GDM1 (cell line): ENCODE data around the gene IMP4.

Experiments used
- DNase-seq: peaks from one replicate; lab custom pipeline; 2025; lab: John Stamatoyannopoulos, UW

The IMP4 gene

DNA sequence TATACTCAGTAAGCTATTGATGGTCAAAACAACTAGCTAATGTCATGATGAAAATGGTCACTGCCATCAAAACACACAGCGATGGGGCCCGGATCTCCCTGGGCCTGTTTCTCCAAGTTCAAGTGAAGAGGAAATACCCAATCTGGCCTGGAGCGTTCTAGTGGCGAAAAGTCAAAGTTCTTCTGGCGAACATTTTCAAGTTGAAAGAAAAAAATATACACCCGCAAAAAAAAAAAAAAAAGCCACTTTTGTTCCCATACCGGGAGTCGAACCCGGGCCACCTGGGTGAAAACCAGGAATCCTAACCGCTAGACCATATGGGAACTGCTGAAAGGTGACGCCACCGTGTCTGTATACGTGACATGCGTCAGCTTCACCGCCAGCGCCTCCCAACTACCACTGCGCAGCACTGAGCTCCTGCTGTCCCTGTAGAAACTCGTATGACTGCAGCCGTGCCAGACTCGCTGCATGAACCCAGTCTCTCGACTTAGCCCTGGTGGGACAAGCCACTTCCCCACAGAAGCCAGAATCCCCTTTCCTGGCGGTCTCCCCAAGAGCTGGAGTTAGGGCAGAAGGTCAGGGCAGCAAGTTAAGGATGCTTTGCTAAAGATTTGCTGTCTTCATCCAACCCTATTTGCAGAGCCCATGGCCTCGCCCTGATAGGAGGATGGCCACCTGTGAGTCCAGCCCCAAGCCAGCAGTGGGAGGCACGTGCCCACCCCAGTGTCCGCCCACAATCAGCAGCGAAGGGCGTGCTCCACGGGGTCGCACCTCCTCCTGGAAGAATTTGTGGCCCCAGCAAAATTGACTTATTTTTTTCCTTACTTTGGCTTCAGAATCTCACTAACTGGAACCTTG lies 5.6 kb upstream of the IMP4 start:
- DNase-seq: no peak

DNA sequence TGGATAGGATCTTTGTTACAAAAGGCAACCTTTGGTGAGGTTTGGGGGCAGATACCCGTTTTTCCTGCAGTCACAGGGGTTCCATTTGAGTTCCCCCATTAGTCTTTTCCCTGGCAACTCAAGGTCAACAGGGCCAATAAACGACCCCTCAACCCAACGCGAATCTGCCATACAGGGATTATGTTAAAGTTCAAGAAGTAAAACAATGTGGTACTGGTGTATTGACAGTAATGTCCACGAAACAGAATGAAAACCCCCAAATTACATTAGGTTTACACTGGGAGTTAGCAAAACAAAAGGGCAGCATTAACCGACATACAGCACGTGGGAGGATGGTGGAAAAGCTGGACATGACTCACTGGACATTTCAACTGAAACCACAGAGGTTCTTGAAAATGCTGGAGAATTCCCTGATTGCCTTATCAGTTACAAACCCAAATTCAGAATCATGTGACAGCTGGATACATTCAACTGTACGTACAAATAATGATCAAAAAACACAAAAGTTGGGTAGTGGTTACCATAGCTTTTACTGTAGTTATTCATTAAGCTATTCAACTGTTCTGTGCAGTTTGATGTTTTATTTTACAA lies 4.9 kb upstream of the IMP4 start:
- DNase-seq: no peak

DNA sequence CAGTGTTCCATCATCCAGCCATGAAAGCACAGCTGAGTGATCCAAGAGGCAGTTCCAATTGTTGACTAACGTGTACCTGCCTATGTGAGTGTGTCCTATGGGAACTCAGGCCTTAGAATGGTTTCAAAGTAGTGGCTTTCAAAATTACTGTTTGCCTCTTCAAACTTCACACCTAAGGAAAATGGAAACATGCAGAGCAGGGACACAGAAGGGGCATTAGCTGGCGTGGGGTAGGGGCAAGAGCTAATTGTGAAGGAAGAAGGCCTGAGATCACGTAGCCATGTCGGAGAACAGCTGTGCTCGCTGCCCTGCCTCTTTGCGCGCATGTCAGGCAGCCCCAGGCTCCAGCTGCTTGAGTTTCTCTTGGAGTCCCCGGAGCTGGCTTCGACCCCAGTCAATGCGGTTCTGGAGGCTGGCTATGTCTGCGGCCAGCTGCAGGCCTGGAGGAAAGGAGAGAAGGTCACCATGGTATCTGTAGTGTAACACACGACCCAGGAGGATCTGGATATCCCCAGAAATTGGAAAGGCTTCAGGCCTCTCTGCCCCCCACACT lies 3.8 kb upstream of the IMP4 start:
- DNase-seq: no peak

DNA sequence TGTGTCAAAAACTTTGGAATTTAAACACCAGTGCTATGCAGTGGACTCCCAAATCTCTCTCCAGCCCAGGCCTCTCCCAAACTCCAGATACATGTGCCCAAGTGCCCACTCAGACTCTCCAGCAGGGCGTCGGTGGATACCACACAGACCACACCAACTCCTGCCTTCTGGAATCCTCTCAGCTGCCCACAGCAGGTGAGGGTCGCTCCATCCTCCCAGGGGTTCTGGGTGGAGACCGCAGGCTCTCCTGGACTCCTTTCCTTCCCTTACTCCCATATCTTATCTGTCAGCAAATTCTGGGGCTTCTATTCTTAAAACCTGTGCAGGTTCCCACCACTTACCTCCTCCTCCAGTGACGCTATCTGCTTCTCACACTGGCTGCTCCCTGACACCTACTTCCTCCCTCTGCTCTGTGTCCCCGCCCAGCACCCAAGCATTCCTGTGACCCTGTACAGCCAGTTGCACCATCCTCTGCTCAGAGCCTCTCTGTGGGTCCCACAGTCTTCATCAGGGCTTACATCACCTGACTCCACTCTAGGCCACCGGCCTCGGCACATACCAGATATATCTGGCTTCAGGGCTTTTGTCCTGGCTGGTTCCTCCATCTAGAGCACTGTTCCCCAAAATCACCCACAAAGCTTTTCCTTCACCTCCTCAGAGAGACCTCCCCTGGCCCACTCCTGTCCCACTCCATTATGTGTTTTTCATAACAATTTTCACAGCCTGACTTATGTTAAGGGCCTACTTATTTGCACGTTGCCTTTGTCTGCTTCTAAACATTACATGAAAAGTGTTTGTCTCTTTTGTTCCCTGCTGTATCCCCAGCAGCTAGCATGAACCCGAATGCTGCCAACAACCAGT lies 2.6 kb upstream of the IMP4 start:
- DNase-seq: no peak

DNA sequence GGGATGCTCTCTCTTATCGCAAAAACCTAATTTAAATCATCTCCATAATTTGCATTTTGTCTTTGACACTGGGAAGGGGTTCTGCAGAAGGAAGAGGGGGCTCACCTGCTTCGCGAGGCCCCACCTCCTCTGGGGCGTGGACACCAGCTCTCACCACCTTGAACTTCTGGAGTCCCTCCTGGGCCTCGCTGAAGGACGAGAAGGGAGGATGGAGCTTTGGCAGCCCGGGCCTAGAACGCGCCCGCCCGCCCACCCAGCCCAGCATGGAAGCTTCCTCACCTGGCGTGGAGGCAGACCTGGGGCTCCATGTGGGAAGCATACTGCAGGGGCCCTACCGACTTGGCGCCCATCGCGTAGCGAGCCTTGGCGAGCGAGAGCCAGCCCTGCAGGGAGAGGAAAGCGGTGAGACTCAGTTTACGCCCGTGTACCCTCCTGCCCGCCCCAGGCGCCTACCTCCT lies 1.1 kb upstream of the IMP4 start:
- no peak for DNase-seq

DNA sequence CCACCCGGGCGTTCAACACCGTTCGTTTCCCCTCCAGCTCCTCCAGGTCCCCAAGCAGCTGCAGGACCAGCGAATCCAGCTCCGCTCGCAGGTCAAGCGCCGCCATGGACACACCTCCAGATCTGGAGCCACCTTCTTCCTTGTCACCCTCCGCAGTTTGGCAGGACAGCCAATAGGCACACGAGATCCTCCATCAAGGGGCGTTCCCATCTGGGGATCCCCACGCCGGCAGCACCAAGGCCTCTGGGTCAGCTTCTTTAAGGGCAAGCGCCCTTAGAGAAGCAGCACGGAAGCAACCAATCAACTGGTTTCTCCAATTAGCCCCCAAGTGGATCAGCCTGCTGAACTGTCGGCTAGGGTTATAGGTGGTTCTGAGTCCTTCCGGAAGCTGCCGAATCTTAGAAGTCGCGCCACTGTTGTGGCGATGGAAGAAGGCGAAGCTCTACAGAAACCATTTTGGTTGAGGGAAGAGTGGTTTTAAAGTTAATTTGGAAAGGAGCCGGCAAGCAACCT lies 621 bp upstream of the IMP4 start:
- peak; percentile 84 for DNase-seq

DNA sequence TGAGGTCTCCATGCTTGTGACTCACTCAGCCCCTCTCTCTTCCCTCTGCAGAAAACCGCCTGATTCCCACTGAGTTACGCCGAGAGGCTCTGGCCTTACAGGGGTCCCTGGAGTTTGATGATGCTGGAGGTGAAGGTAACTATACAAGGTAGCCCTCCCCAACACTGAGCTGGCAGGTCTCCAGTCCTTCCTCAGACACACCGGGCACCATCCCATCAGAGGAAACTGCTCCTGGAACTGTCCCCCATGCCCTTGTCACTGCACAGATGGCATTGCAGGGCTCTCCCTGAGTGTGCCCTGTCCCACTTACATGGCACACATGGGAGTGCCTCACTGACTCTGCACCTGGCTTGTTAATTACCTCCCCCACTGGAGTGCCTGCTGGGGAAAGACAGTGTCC lies 1.9 kb downstream of the IMP4 start:
- no peak for DNase-seq

DNA sequence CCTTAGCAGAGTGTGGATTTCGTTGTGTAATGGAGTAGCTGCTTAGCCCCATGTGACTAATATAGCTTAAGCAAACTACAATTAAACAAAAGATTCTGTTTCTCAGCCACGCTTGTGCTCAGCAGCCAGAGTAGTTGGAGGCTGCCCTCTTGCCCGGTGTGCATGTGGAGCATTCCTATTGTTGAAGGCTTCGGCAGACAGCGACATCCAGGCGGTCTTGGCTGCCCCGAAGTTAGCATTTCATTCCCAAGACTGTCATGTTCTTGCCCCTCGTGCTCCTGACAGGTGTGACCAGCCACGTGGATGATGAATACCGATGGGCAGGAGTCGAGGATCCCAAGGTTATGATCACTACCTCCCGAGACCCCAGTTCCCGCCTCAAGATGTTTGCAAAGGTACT lies 2.4 kb downstream of the IMP4 start:
- DNase-seq: no peak

DNA sequence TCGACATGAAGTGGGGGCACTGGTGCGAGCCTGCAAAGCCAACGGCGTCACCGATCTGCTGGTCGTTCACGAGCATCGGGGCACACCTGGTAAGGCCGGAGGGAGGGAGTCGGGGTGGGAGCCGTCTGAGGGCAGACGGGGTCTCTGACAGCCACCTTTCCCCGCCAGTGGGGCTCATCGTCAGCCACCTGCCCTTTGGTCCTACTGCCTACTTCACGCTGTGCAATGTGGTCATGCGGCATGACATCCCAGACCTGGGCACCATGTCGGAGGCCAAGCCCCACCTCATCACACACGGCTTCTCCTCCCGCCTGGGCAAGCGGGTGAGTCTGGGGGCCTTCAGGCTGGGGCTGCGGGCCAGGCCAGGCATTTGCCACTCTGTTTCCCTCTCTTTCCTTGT lies 2.9 kb downstream of the IMP4 start:
- no peak for DNase-seq

DNA sequence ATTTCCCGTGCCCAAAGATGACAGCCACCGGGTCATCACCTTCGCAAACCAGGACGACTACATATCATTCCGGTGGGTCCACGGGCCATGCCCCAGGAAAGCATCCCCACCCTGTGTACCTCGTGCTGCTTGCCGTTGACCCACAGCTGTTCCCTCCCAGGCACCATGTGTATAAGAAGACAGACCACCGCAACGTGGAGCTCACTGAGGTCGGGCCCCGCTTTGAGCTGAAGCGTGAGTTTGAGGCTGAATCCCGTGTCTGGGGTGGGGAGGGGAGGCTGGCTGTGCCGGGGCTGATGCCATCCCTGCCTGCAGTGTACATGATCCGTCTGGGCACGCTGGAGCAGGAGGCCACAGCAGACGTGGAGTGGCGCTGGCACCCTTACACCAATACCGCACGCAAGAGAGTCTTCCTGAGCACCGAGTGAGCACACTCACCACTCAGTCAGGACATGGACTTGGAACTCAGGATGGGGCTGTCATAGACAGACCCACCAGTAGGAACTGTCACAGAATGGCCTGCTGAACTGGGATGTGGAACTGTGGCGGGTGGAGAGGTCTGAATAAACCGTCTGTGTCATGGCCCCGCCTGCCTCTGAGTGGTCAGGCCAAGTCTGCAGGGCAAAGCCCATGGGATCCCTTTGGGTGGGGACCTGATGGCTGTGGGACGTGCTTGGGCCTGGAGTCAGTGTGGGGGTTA lies 3.5 kb downstream of the IMP4 start:
- no peak for DNase-seq

DNA sequence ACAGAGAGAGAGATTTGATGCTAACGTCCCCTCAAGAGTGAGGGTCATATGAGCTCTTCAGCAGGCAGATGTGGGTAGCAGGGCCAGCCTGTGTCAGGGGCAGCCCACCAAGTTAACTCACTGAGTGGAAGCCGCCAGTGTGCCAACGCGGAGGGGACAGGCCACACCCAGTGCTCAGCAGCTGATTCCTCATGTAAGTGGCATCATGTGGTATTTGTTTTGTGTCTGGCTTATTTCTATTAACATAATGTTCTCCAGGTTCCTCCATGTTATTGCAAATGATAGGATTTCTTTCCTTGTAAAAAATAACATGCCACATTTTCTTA lies 4.0 kb downstream of the IMP4 start:
- no peak for DNase-seq

DNA sequence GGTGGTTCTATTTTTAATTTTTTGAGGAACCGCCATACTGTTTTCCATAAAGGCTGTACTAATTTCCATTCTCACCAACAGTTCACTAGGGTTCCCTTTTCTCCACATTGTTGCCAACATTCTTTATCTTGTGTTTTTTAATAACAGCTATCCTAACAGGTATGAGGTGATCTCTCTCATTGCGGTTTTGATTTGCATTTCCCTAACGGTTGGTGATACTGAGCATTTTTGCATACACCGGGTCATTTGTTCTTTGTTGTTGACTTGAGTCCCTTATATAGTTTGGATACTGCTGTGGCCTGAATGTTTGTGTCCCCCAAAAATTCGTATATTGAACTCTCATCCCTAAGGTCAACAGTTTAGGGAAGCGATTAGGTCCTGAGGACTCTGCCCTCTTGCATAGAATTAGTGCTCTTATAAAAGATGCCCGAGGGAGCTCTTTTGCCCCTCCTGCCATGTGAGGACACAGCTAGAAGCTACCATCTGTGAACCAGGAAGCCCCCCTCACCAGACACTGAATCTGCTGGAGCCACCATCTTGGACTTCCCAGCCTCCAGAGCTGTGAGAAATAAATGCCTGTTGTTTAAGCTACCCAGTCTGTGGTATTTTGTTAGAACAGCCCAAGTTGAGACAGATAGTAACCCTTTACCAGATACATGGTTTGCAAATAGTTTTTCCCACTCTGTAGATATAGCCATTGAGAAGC lies 4.7 kb downstream of the IMP4 start:
- no peak for DNase-seq

DNA sequence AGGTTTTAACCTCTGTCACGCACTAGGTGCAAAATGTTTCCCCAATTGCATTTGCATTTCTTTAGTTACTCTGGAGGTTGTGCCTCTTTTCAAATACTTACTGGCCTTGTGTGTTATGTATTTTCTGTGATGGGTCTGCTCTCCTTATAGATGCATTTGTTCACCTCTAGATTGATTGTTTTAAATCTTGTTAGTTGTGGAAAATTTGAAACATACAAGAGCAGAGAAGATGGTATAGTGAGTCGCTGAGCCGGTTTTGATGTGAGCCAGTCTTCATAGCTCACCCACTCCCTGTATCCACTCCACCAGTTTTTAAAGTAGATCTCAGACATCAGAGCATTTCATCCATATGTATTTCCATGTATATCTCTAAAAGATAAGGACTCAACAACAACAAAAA lies 6.5 kb downstream of the IMP4 start:
- DNase-seq: no peak

DNA sequence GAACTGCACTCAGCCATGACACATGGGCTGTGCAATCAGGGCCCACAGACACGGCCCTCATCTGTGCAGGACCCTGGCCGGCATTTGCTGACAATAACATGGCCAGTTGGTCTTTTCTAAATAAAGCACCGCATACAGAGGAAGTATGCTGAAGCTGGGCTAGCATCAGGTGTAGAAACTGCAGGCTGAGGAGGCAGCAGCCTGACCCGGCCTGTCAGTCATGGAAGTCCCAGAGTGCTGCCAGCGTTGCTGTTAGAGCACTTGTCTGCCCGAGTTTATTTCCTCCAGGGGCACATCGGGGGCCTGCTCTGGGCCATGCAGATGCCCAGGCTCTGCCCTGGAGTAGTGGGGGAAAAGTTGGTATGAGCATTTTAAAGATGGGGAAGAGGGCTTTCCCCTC lies 9.0 kb downstream of the IMP4 start:
- no peak for DNase-seq

DNA sequence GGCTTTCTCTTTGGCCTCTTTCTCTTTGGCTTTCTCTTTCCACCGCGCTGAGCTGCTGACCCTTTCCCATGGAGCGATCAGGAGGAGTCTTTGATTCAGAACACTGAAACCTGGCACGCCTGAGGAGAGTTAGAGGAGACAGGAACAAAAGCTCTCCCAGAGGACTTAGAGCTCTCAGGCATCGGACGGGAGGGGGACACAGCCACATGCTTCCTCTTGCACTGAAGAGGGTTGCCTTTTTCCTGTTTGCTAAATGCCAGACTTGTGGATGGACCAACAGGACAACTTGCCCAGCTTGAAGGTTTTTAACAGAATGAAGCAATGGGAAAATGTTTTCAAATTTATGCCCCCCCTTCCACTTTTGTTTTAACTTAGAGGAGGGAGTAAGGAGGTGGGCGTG lies 9.5 kb downstream of the IMP4 start:
- no peak for DNase-seq

DNA sequence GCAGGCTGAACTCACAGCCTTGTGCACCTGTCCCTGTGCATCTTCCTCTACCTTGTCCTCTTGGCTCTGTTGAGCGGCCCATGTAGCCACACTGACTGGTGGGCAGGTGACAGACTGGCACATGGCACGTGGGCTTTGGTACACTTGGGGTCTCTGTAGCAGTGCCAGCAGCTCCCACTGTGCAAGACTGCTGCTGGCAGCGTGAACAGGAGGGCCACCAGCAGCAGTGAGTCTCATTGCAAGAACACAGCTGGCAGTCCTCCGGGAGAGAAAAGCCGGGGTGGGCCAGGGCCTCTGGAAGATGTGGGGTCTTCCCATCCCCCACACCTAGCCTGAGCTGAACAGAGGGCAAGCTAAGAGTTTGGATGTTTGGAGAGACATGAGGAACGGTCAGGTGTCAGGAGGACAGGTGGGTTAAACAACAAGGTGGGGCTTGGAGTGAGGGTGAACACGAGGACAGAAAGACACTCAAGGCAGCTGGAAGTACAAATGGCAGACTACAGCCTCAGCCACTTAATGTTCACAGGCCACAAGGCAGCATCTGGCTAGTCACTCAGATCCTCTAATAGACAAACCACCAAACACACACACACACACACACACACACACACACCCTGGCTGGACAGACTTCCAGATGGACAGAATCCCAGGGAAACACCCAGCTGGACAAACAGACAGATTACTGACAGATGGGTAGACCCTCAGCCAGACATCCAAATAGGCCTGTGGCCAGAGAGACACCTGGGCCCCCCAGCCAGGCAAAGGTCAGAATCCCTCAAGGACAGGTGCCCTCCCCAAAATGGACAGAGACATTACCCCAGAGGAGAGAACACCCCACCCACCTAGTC lies 10.8 kb downstream of the IMP4 start:
- DNase-seq: no peak

DNA sequence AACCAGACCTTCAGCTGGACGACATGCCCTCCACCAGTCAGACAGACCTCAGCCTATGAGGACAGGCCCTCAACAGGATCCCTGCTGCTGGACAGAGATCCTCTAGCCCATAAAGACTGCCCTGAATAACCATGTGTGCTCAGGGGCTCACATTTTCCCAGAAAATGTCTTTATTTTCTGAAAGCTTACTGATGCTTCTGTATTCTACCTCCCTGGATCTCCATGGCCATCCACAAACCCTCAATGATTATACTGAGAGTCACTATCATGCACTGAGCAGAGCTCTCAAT lies 11.4 kb downstream of the IMP4 start:
- no peak for DNase-seq

DNA sequence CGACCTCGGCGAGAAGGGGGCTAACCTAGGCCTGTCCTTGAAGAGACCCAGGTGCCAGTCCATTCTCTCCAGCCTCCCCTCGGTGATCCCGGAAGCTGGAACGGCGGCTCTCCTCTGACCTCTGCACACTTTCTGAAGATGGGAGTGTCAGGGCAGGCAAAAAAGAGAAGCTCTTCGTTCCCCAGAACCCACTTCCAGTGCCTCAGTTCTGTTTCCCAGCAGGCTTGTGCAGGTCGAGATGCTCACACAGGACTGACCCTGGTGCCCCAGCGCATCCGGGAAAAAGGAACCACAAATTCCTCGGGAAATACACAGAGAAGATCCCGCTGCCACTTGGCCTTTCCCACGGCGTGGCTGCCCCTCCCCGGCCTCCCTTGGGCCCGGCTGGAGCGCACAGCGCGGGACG lies 12.5 kb downstream of the IMP4 start:
- DNase-seq: no peak

DNA sequence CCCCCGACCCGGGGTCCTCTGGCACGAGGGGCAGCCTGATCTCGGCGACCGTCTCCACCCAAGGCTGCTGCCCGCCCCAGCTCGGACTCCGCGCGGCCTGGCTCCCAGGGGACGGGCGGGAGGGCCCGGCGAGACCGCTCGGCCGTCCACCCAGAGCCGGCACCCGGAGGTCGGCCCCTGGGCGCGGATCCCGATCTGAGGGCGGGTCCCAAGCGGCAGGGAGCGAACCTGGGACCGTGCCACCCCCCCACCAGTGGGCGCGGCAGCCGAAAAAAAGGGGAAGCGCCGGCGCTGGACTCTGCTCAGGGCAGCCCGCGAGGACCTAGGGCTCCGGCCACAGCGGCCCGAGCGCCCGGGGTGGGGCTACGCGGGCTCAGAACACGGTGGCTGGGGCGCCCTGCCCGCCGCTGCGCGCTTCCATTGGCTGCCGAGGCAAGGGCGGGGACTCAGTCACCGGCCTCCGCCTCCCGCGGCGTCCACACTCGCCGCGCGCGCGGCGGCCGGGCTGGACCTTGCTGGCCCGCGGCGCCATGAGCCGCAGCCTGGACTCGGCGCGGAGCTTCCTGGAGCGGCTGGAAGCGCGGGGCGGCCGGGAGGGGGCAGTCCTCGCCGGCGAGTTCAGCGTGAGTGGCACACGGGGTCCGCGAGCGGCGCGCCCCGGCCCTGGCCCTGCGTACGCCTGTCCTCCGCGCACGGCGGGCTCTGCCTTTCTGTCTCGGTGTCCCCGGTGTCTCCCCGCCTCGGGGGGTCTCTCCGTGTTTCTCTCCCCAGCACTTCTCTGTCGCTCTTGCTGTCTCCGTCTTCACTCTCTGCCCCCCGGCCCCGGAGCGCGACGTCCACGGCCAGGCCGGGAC lies 13.1 kb downstream of the IMP4 start, which contains the start of gene PTPN18:
TSS of gene PTPN18 (plus strand) at position 479 of the 854 bp plus-strand sequence. CDS start at position 531, 52 bp downstream.
- DNase-seq: peak; percentile 34
